Immature natural killer cell (primary cell): ENCODE data around the gene SEM1. TPM values are rescaled to one million over a fixed set of nuclear protein-coding genes. Genes with fewer than 3 reads are reported as not detected.

Source experiments
- DNase-seq, 3 donors: peaks; one replicate each; pipeline ENCODE4 v3.0.0; 2022; ENCODE audit warnings: mixed read lengths in 1 of 3
- H3K27ac Mint-ChIP-seq, 6 donors: one replicate each; pipeline ENCODE4 v1.8.0; 2020; ENCODE audit warnings: mixed read lengths in 6 of 6, mild to moderate bottlenecking in 5 of 6, inconsistent platforms in 4 of 6, moderate library complexity in 3 of 6
- H3K27me3 Mint-ChIP-seq, 3 donors: one replicate each; pipeline ENCODE4 v1.8.0; 2020 to 2021; ENCODE audit warnings: low read depth in 3 of 3, mild to moderate bottlenecking in 3 of 3, mixed read lengths in 3 of 3, moderate library complexity in 3 of 3, inconsistent platforms in 1 of 3
- H3K36me3 Mint-ChIP-seq, 3 donors: one replicate each; pipeline ENCODE4 v1.8.0; 2020; ENCODE audit warnings: mixed read lengths in 3 of 3, inconsistent platforms in 2 of 3, mild to moderate bottlenecking in 2 of 3
- H3K4me1 Mint-ChIP-seq, 2 donors: one replicate each; pipeline ENCODE4 v1.8.0; 2020; ENCODE audit warnings: inconsistent platforms in 2 of 2, mild to moderate bottlenecking in 2 of 2, mixed read lengths in 2 of 2, moderate library complexity in 1 of 2
- H3K4me3 Mint-ChIP-seq, 5 donors: one replicate each; pipeline ENCODE4 v1.8.0; 2020; ENCODE audit warnings: mild to moderate bottlenecking in 5 of 5, mixed read lengths in 5 of 5, inconsistent platforms in 3 of 5, moderate library complexity in 3 of 5
- H3K9me3 Mint-ChIP-seq, 6 donors: one replicate each; pipeline ENCODE4 v1.8.0; 2020; ENCODE audit warnings: mild to moderate bottlenecking in 6 of 6, mixed read lengths in 6 of 6, inconsistent platforms in 4 of 6, moderate library complexity in 3 of 6
- polyA plus RNA-seq, 3 donors: library from polyadenylated mRNA; unstranded; fragments of 300-500 nt; fragmentation: Illumina TruSeq; gene quantifications; one replicate each; pipeline ENCODE4 v1.2.3, GENCODE V29; 2021

SEM1 gene
- polyA plus RNA-seq, 3 donors from 2014 or later, result 94.3 to 134 (median 132) TPM

DNA sequence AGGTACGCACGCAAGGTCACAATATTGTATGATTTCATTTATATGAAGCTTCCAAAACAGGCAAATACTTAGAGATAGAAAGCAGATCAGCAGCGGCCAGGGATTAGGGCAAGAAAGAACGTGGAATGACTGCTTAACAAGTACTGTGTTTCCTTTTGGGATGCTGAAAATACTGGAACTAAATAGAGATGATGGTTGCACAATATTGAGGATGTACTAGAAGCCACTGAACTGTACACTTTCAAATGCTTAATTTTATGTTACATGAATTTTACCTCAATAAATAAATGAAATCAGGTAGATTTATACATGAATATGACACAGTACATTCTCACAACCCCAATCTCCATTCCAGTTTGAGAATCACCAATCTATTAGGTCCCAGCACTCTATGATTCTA, 15.6 kb downstream of the SEM1 start:
- Mint-ChIP-seq H3K9me3 (no peaks in the 10 kb centered on the region), H3K4me3 (no peak overlapping the region), H3K36me3 (peaks cover 0 to 4% (median 0%) of the 10 kb centered on the region in 3 donors), H3K27me3 (no peaks in the 10 kb centered on the region), H3K27ac (peak overlapping the region in 2 of 6 donors; percentile 34 to 40), H3K4me1 (peaks cover 53 to 92% of the 10 kb centered on the region in 2 donors)
- no peak for DNase-seq

DNA sequence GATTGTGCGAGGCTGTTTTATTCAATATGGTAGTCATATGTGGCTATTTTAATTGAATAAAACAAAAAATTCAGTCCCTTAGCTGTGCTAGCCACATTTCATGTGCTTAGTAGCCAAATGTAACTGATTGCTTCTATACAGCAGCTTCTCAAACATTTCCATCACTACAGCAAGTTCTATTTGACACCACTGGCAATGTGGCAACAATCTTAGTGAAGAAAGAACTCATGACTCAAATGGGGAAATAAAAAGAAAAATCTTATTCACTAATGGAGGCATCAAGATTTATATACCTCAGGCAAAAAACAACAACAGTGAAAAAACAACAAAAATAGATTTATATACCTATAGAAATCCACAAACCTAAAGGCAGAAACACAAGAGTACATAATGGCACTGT, 17.9 kb downstream of the SEM1 start:
- H3K36me3 Mint-ChIP-seq, result peaks cover 4 to 14% (median 4%) of the 10 kb centered on the region in 3 donors
- H3K4me1 Mint-ChIP-seq, result peaks cover 38 to 73% of the 10 kb centered on the region in 2 donors
- H3K27me3 Mint-ChIP-seq, result no peaks in the 10 kb centered on the region
- no peak overlapping the region for H3K27ac Mint-ChIP-seq
- H3K9me3 Mint-ChIP-seq, result no peaks in the 10 kb centered on the region
- no peak for DNase-seq
- H3K4me3 Mint-ChIP-seq, result no peak overlapping the region

DNA sequence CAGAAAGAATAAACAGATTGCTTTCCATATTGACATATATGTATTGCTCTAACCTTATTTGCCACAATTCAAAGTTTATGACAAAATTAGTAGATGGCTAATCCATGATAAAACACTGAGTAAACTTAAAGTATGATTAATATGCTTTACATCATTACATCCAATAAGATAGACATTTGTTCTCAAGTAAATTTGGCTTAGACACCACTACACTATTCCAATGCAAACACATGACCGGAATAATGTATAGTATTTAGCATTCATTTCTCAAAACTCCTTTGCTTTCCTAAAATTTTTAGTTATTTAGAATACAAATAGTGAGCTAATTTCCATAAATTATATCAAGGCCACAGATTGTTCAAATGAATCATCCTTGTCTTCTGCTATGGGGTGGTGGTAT, 20.2 kb downstream of the SEM1 start:
- Mint-ChIP-seq H3K9me3 (no peaks in the 10 kb centered on the region), H3K4me3 (no peak overlapping the region), H3K27me3 (no peaks in the 10 kb centered on the region), H3K27ac (no peak overlapping the region), H3K4me1 (peaks cover 50 to 76% of the 10 kb centered on the region in 2 donors), H3K36me3 (peaks cover 4 to 15% (median 4%) of the 10 kb centered on the region in 3 donors)
- DNase-seq, result no peak

- peak overlapping the region; percentile 43 to 85 (median 66) for H3K27ac Mint-ChIP-seq
- H3K27me3 Mint-ChIP-seq, result no peaks in the 10 kb centered on the region
- DNase-seq, result peak in 1 of 3 donors; percentile 17
- H3K4me1 Mint-ChIP-seq, result peaks cover 43 to 50% of the 10 kb centered on the region in 2 donors
- no peaks in the 10 kb centered on the region for H3K9me3 Mint-ChIP-seq
- peaks cover 17 to 27% (median 21%) of the 10 kb centered on the region in 3 donors for H3K36me3 Mint-ChIP-seq
- peak overlapping the region; percentile 31 to 75 (median 56) for H3K4me3 Mint-ChIP-seq
These were observed 23.3 kb downstream of the SEM1 start for GRCh38 chr7:96686305-96686704.

GRCh38 chr7:96685755-96686154, 23.9 kb downstream of the SEM1 start:
- H3K27me3 Mint-ChIP-seq, result no peaks in the 10 kb centered on the region
- peak overlapping the region; percentile 59 to 85 (median 68) for H3K27ac Mint-ChIP-seq
- no peak for DNase-seq
- H3K9me3 Mint-ChIP-seq, result no peaks in the 10 kb centered on the region
- H3K4me3 Mint-ChIP-seq, result peak overlapping the region; percentile 31 to 75 (median 56)
- H3K36me3 Mint-ChIP-seq, result peaks cover 22 to 31% (median 25%) of the 10 kb centered on the region in 3 donors
- peaks cover 41 to 46% of the 10 kb centered on the region in 2 donors for H3K4me1 Mint-ChIP-seq

DNA sequence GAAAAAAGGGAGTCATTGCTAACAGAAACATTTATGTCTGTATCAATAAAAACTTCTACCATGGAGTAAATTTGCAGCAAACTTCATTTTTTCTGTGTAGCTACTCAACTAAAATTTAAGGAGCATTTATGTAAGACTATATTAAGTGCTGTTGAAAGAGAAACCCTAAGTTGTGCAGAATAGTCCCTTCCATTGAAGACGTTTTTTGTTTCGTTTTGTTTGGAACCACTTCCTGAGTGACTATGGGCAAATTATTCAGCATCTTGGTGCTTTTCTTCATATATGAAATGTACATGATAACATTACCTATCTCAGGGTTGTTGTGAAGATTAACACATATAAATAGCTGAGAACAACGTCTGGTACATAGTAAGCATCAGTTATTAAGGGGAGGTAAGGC, 24.3 kb downstream of the SEM1 start:
- peak in 1 of 3 donors; percentile 1 for DNase-seq
- Mint-ChIP-seq H3K4me3 (peak overlapping the region; percentile 24 to 75 (median 56)), H3K9me3 (no peaks in the 10 kb centered on the region), H3K36me3 (peaks cover 25 to 31% (median 25%) of the 10 kb centered on the region in 3 donors), H3K4me1 (peaks cover 40 to 44% of the 10 kb centered on the region in 2 donors), H3K27me3 (no peaks in the 10 kb centered on the region), H3K27ac (peak overlapping the region in 5 of 6 donors; percentile 47 to 85 (median 71))

- no peak overlapping the region for H3K4me3 Mint-ChIP-seq
- no peaks in the 10 kb centered on the region for H3K27me3 Mint-ChIP-seq
- H3K4me1 Mint-ChIP-seq, result peaks cover 12 to 20% of the 10 kb centered on the region in 2 donors
- no peak for DNase-seq
- H3K36me3 Mint-ChIP-seq, result peaks cover 15 to 31% (median 21%) of the 10 kb centered on the region in 3 donors
- H3K27ac Mint-ChIP-seq, result no peak overlapping the region
- H3K9me3 Mint-ChIP-seq, result no peaks in the 10 kb centered on the region
These were observed 29.8 kb downstream of the SEM1 start for GRCh38 chr7:96679886-96680285.

- peaks cover 0 to 11% of the 10 kb centered on the region in 2 donors for H3K4me1 Mint-ChIP-seq
- no peaks in the 10 kb centered on the region for H3K27me3 Mint-ChIP-seq
- no peak overlapping the region for H3K27ac Mint-ChIP-seq
- H3K9me3 Mint-ChIP-seq, result no peaks in the 10 kb centered on the region
- H3K4me3 Mint-ChIP-seq, result no peak overlapping the region
- peaks cover 7 to 14% (median 11%) of the 10 kb centered on the region in 3 donors for H3K36me3 Mint-ChIP-seq
- DNase-seq, result no peak
These were observed 32.7 kb downstream of the SEM1 start for GRCh38 chr7:96676919-96677318.

DNA sequence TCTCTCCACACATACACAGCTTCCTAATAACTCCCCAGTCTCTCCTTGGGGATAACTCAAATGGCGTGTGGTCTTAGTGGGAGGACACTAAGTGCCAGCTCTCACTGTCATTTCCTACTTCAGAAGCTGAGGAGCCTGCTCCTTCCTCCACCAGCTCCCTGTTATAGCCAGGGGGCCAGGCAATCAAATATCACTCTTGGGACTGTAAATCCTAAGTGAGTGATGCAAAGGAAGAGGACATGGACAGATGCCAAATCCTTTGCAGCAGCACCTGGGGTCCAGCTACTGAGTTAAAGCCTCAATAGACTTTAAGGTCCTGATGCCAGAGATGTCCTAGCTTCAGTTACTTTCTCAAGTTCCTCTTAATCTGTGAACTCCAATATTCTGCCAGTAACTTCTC, 34.1 kb downstream of the SEM1 start:
- H3K36me3 Mint-ChIP-seq, result peaks cover 4% of the 10 kb centered on the region in 3 donors
- H3K4me1 Mint-ChIP-seq, result peaks cover 0 to 11% of the 10 kb centered on the region in 2 donors
- H3K27me3 Mint-ChIP-seq, result no peaks in the 10 kb centered on the region
- no peaks in the 10 kb centered on the region for H3K9me3 Mint-ChIP-seq
- no peak overlapping the region for H3K4me3 Mint-ChIP-seq
- H3K27ac Mint-ChIP-seq, result no peak overlapping the region
- DNase-seq, result no peak

- Mint-ChIP-seq H3K9me3 (no peaks in the 10 kb centered on the region), H3K36me3 (peaks cover 4 to 5% (median 4%) of the 10 kb centered on the region in 3 donors), H3K4me1 (peaks cover 0 to 11% of the 10 kb centered on the region in 2 donors), H3K4me3 (no peak overlapping the region), H3K27ac (peak overlapping the region in 1 of 6 donors; percentile 52), H3K27me3 (no peaks in the 10 kb centered on the region)
- no peak for DNase-seq
These were observed 35.1 kb downstream of the SEM1 start for GRCh38 chr7:96674565-96674964.

DNA sequence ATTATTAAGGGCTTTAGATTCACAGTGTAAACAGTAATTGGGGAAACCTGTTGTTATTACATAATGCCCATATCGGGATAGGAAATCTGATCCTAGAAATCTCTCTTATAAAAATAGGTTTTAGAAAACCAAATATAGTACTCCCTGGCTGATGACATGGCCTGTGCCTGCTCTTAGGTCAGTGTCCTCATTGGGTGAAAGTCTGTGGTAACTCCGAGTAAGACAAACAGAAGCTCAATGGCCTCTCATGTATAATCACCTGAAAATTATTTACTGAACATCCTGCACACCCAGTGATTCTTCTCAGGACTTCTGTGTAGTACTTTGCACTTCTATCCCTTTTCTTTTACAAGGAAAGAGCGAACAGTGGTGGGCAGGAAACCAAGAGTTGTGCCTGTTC, 37.8 kb downstream of the SEM1 start:
- Mint-ChIP-seq H3K4me1 (peaks cover 0 to 4% of the 10 kb centered on the region in 2 donors), H3K27ac (no peak overlapping the region), H3K27me3 (no peaks in the 10 kb centered on the region), H3K36me3 (peaks cover 5 to 9% (median 8%) of the 10 kb centered on the region in 3 donors), H3K4me3 (no peak overlapping the region), H3K9me3 (no peaks in the 10 kb centered on the region)
- DNase-seq, result no peak

DNA sequence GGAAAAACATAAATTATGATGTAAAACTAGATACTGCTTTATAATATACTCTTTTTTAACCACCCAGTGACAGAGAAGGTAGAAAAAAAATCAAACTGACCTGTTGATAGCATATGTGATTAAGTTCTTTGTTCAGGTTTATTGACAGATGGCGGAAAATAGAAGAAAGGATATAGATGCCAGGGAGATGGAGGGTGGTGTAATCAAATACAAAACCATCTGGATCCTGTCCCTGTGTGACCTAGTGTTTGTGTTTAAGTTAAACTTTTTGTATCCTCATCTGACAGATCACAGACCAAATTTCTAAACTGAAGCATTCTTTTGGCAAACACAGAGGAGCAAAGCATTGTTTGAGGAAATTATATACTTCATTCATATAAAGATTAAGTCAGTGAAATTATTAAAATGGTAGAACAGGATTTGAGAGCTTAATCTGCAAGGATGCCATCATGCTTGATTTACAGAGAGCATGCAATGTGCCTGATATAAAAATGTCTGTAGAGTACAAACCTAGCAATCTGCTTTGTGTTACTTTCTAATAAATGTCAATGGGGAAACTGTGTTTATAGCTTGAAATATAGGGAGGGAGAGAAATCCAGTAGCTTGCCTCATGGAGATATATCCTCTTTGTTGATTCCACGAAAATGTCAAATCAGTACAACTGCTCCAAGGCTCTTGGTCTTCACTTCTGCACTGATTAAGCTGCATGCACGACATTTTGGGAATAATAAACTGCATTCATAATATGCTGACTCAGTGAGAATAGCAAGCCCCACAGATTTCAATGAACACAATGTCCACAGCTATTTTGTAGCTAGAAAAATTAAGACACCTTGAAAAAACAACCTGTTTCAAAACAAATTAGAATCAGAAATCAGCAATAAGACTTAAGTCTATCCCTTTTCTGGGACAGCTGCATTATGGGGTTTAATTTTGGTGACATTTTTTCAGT, 39.0 kb downstream of the SEM1 start:
- Mint-ChIP-seq H3K27ac (no peak overlapping the region), H3K9me3 (no peaks in the 10 kb centered on the region), H3K4me1 (no peaks in the 10 kb centered on the region), H3K4me3 (no peak overlapping the region), H3K36me3 (peaks cover 5 to 11% (median 9%) of the 10 kb centered on the region in 3 donors), H3K27me3 (no peaks in the 10 kb centered on the region)
- DNase-seq, result no peak

DNA sequence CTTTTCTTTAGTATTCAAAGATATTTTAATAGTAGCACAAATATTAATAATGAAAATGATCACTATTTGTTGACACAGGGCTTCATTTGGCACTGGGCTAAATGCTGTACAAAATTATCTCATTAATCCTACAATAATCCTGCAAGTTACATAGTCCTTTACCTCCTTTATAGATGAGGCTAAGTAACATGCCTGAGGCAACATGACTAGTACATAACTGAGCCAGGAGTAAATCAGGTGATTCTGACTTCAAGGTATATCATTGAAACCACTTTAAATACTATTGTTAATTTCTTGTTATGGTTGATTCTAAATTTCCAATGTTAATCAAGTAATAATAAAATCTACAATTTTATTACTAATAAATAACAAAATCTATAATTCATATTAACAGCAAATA, 39.8 kb downstream of the SEM1 start:
- H3K27me3 Mint-ChIP-seq, result no peaks in the 10 kb centered on the region

GRCh38 chr7:96667026-96667425, 42.6 kb downstream of the SEM1 start:
- no peak overlapping the region for H3K27ac Mint-ChIP-seq
- H3K4me1 Mint-ChIP-seq, result peaks cover 20 to 27% of the 10 kb centered on the region in 2 donors
- H3K36me3 Mint-ChIP-seq, result peaks cover 8 to 11% (median 9%) of the 10 kb centered on the region in 3 donors
- H3K9me3 Mint-ChIP-seq, result peaks cover 0 to 1% (median 0%) of the 10 kb centered on the region in 6 donors
- H3K4me3 Mint-ChIP-seq, result no peak overlapping the region
- DNase-seq, result no peak
- no peaks in the 10 kb centered on the region for H3K27me3 Mint-ChIP-seq

More for the DNA sequence above, 39.8 kb downstream of the SEM1 start:
- Mint-ChIP-seq H3K27ac (no peak overlapping the region), H3K36me3 (peaks cover 5 to 11% (median 9%) of the 10 kb centered on the region in 3 donors), H3K4me3 (no peak overlapping the region), H3K9me3 (no peaks in the 10 kb centered on the region), H3K4me1 (peaks cover under 1% of the 10 kb centered on the region in 2 donors)
- no peak for DNase-seq
